ENCODE measurements around the gene MEST.

DNA sequence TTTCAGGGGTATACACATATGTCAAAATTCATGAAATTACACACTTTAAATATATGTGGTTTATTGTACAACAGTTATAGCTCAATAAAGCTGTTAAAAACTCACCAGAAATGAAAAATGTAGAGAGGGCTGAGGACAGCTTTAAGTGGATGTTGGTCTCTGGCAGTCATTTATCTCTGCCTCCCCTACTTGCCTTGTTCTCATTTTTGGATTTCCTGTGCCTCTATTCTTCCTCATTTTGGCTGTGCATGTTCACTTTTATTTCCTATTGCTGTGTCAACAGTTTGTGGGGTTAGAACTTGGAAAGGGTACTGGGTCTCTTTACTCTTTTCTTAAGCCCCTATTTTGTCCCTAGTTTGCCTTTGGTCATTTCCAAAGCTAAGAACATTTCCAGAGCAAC lies 18.6 kb upstream of the MEST start:
- TF ChIP-seq POLR2AphosphoS5 (IDR thresholded peaks at IDR 0.05): no peak
- TF ChIP-seq, protein P1, sequence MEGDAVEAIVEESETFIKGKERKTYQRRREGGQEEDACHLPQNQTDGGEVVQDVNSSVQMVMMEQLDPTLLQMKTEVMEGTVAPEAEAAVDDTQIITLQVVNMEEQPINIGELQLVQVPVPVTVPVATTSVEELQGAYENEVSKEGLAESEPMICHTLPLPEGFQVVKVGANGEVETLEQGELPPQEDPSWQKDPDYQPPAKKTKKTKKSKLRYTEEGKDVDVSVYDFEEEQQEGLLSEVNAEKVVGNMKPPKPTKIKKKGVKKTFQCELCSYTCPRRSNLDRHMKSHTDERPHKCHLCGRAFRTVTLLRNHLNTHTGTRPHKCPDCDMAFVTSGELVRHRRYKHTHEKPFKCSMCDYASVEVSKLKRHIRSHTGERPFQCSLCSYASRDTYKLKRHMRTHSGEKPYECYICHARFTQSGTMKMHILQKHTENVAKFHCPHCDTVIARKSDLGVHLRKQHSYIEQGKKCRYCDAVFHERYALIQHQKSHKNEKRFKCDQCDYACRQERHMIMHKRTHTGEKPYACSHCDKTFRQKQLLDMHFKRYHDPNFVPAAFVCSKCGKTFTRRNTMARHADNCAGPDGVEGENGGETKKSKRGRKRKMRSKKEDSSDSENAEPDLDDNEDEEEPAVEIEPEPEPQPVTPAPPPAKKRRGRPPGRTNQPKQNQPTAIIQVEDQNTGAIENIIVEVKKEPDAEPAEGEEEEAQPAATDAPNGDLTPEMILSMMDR (IDR thresholded peaks at IDR 0.05): no peak
